Measurements from ENCODE around the gene PRKAR1B.
"Not testable (repeated sequence)": the region's sequence is repeated elsewhere in the genome, so short reads cannot be mapped to it uniquely, and the experiment has no call there.

Gene PRKAR1B

DNA sequence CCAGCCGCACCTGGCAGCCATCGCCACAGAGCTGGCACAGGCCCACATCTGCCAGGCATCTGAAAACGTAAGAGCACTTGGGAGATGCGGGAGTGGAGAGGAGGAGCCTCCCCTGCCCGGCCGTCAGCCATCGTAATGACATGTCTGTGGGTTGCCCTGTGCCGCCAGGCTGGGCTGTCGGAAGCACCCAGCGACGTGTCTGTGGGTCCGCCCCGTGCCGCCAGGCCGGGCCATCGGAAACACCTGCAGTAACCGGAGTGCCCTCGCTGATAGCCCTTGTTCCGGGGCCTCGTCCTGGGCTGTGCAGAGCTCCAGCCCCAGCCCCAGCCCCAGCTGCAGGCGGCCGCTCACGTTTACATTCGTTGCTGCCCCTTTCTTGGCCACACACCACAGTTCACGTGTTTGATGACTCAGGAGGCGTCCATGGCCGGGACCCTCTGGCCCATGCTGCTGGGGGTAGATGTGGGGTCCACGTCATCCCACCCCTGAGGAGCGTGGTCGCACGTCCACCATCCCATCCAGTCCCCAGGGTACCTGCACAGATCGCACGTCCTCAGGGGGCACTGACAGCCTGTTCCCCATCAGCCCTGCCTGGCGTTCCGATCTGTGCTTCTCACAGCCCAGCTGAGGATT, 30.0 kb upstream of the PRKAR1B start:
- no peak for DNase-seq (ENCODE audit: low read depth, low spot score)

DNA sequence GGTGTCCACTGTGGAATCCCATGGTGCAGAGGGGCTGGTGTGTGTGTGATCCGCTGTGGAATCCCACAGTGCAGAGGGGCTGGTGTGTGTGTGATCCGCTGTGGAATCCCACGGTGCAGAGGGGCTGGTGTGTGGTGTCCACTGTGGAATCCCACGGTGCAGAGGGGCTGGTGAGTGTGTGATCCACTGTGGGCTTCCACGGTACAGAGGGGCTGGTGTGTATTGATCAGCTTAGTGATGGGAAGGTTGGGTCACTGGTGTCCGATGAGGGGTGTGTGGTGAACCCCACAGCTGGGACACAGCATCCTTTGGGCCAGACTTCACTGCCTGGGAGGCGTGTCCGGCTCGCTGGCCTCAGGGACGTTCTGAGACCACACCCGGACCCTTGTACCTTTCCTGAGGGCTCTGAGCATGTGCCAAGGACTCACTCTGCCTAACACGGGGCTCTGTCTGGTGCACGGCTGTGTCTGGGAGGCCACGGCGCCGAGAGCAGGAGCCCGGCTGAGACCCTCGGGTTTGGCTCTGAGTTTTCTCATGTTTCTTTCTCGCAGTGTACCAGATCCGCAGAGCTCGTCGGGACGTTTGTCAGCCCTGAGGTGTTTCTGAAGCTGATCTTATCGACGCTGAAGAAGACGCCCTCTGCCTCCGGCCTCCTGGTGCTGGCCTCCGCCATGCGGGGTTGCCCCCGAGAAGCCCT, 29.3 kb upstream of the PRKAR1B start:
- no peak for DNase-seq (ENCODE audit: low read depth, low spot score)

DNA sequence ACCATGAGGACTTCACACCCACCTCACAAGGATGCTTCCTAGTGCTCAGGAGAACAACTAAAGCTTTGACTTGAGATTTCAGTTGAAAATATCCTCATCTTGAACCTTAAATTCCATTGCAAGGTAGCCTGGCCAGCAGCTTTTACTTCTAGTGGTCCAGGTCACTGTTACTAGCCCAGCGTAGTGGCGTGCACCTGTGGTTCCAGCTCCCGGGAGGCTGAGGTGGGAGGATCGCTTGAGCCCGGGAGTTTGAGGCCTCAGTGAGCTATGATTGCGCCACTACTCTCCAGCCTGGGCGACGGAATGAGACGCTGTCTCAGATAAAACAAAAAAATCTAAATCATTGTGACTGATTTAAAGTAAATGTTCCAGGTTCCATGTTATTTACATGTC, 28.3 kb upstream of the PRKAR1B start:
- no peak for DNase-seq (ENCODE audit: low read depth, low spot score)

DNA sequence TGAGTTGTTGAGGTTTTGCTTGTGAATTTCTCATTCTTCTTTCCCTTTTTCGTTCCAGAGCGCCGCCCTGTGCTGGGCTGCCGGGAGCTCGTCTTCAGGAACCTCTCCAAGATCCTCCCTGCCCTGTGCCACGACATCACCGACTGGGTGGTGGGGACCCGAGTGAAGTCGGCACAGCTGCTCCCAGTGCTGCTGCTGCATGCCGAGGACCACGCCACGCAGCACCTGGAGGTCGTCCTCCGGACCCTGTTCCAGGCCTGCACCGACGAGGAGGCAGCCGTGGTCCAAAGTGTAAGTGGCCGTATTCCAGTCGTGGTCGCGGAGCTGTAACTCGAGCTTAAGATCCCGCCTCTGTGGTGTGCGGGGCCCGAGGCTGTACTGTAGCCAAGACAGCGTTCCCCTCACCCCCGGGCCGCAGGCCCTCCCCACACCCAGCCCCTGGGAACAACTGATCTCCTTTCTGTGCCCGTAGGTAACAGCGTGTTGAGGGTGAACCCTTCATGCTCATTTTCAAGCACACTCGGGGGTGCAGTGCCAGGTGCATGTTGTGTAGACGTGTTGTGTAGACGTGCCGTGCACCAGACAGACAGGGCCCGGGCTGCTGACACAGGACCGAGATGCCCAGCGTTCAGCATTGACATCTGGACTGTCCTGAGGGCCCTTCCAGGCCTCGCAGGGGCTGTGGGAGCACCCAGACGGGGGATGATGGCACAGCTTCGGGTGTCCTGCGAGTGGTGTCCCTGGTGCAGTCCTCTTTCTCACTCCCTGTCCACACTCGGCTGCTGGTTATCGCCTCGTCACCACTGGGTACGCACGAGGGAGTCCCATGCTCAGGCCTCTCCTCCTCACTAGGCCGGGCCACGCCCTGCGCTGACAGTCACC, 27.7 kb upstream of the PRKAR1B start:
- DNase-seq (ENCODE audit: low read depth, low spot score) = no peak

DNA sequence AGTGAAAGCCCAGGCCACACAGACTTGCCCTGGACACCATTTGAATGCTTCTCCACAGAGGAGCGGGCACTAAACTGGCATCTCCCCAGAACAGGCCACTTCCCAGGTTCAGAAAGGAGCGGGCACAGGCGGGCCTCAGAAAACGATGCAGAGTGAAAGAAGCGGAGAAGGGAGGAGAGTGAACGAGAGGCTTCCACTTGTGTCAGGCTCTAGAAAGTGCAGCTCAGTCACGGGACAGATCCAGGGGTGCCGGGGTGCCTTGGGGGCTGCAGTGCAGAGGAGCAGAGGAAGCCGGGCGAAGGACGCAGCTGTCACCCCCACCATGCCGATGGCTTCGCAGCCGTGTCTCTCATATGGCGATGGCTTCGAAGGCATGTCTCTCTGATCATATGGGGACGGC, 26.1 kb upstream of the PRKAR1B start:
- no peak for DNase-seq (ENCODE audit: low read depth, low spot score)

DNA sequence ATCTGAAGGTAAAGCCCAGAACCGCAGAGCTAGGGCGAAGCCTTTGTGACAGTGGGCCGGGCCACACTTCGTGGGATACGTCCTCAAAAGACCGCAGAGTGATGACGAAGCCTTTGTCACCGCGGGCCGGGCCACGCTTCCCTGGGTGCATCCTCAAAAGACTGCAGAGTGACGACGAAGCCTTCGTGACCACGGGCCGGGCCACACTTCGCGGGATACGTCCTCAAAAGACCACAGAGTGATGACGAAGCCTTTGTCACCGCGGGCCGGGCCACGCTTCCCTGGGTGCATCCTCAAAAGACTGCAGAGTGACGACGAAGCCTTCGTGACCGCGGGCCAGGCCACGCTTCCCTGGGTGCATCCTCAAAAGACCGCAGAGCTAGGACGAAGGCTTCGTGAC, 25.2 kb upstream of the PRKAR1B start:
- not testable (repeated sequence) for DNase-seq (ENCODE audit: low read depth, low spot score)

DNA sequence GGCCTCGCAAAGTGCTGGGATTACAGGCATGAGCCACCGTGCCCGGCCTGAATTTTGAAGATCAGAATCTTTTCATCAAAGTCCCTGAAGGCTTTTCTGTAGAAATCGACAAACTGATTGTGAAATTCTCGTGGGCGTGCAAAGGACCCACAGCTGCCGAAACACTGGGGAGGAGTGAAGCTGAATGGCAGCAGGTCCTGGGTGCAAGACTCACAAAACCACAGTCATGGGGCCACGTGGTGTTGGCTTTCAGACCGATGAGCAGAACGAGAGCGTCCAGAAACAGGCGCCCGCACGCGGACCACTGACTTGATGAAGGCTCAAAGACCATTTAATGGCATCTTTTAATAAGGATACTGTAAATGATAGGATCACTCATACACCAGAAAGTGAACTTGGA, 24.7 kb upstream of the PRKAR1B start:
- no peak for DNase-seq (ENCODE audit: low read depth, low spot score)

DNA sequence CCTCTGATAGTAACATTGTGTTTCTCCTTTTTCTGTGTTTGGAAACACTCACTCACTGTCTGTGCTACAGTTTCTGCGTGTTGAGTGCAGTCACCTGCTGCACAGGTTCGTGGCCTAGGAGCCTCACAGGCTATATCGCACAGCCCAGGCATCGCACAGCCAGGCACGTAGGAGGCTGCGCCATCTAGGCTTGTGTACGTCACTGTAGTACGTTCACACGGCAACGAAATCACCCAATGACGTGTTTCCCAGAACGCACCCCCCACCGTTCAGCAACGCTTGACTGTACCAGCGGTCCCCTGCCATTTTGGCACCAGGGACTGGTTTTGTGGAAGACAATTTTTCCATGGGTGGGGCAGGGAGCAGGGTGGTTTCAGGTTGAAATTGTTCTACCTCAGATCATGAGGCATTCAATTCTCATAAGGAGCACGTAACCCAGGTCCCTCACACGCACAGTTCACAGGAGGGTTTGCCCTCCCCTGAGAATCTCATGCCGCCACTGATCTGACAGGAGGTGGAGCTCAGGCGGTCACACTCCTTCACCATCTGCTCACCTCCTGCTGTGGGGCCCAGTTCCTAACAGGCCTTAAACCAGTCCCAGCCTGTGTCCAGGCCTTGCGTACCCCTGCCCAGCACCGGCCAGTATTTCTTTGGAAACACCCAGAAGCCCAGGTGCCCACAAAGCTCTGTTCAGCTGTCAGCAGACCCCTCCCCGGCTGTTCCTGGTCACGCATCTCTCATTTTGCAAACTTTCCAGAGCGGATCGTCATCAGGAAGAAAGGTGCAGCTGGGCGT, 23.2 kb upstream of the PRKAR1B start:
- DNase-seq (ENCODE audit: low read depth, low spot score) = no peak

DNA sequence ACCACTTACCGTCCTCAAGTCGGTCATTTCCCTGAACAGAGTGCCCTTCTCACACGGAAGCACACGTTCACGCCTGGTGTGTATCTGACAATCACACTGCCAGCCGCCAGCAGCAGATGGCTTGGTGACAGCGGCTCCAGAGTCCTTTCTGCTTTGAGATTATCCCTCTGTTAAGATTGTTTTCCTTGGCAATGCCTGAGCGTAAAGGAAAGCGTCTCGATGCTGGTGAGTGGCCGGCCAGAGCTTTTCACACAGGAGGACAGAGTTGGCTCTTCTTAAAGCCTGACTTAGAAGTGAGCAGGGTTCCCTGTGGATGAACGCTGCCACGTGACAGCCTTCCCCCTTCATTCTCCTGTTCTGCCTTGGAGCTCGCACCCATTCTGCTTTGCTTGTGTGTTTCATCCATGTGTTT, 22.1 kb upstream of the PRKAR1B start:
- no peak for DNase-seq (ENCODE audit: low read depth, low spot score)

DNA sequence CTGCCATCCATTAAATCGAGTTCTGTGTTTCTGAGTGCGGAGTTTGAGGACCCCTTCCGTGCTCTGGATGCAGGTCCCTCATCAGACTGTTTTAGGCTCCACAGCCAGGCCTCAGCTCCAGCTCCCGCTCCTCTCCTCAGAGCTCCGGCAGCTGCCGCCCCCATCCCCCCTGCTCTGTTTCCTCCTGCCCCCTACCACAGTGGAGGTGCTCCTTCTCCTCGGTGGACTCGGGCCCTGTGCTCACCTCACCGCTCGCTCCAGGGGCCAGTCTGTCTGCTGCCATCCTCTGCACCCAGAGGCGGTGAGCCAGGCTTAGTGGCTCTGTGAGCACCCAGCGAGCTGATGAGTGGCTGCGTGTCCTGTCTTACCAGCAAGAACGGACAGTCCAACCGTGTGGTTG, 21.4 kb upstream of the PRKAR1B start:
- DNase-seq (ENCODE audit: low read depth, low spot score) = no peak

DNA sequence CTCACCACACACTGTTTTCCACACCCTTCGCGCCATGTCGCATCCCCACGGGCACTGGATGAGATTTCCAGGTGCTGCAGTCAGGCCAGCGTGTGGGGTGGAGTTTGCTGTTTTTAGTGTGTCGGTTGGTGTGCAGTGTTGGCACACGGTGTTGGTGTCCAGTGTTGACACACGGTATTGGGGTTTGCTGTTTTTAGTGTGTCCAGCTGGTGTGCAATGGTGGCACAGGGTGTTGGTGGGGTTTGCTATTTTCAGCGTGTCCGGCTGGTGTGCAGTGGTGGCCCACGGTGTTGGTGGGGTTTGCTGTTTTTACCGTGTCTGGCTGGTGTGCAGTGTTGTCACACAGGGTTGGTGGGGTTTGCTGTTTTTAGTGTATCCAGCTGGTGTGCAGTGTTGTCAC, 20.1 kb upstream of the PRKAR1B start:
- DNase-seq (ENCODE audit: low read depth, low spot score) = no peak

DNA sequence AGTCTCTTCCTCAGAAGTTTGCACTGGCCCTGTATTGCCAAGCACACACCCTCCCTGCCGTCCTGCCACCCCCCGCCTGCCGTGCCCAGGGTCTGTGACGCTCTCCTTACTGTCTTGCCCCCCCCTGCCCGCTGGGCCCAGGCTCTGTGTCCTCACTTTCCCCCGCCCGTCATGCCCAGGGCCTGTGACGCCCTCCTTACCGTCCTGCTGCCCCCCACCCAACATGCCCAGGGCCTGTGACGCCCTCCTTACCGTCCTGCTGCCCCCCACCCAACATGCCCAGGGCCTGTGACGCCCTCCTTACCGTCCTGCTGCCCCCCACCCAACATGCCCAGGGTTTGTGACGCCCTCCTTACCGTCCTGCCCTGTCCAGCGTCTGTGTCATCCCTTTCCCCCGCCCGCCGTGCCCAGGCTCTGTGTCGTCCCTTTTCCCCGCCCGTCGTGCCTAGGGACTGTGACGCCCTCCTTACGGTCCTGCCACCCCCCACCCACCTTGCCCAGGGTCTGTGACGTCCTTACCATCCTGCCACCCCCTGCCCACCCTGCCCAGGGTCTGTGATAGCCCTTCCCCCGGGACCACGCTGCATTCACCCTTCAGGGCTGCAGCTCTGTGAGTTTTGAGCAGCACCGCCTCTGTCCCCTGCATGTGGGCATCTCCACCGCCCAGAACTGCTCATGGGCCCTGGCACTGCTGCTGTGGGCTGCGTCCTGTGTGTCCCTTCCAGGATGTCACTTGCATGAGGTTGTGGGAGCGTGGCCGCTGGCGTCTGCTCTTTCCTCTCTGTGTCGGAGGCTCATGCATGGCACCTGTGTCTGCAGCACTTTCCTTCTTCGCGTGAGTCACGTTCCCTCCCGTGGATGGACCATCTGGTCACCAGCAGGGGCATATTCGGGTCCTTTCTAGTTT, 19.3 kb upstream of the PRKAR1B start:
- DNase-seq (ENCODE audit: low read depth, low spot score) = no peak

DNA sequence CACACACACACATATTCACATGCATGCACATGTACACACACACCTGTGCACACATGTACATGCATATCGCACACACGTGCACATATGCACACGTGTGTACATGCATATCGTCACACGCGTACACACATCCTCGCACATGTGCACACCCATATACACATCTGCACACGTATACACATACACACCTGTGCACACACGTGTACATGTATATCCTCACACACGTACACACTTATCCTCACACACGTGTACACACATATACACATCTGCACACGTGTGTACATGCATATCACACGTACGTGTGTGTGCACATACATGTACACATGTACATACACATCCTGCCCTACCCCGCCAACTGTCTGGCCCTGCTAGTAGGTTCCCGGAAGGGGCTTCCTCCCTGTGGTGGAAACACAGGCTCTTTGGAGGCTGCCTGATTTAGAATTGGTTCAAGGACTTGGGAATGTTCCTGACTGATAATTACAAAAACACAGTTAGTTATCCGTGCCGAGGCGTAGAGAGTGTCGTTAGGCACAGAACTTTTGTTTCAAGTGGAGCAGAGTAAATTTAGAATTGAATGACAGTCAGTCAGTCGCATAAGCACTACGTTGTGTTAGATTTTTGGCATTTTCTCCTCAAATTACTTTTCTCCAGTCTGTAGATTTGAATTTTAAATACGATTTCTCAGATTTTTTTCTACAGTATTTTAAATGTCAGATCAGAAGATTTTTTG, 18.5 kb upstream of the PRKAR1B start:
- DNase-seq (ENCODE audit: low read depth, low spot score) = no peak

DNA sequence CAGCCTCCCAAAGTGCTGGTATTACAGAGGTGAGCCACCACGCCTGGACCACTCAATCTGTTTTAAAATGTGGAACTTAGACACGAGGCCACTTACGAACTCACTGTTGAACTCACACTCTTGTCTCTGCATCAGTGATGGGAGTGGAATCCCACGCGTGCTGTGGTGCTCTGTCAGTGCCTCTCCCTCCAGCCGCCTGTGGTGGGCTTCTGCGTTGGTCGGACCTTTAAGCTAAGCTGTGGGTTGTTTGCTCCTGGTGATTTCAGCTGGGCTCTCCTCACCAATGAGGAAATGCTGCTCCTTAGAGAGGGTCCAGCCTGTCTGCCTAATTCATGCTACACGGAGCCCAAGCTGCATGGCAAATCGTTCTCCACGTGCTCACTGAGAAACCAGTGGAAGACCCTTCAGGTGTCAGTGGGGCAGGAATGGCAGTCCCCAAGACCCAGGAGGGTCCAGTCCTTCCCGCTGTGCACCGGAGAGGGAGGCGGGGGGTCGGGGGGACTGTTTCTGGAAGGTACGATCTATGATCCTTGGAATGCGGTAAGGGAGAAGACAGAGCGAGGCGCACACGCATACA, 17.9 kb upstream of the PRKAR1B start:
- DNase-seq (ENCODE audit: low read depth, low spot score) = no peak

DNA sequence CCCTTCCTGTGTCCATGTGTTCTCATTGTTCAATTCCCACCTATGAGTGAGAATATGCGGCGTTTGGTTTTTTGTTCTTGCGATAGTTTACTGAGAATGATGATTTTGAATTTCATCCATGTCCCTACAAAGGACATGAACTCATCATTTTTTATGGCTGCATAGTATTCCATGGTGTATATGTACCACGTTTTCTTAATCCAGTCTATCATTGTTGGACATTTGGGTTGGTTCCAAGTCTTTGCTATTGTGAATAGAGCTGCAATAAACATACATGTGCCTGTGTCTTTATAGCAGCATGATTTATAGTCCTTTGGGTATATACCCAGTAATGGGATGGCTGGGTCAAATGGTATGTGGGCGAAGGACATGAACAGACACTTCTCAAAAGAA, 17.0 kb upstream of the PRKAR1B start:
- not testable (repeated sequence) for DNase-seq (ENCODE audit: low read depth, low spot score)

DNA sequence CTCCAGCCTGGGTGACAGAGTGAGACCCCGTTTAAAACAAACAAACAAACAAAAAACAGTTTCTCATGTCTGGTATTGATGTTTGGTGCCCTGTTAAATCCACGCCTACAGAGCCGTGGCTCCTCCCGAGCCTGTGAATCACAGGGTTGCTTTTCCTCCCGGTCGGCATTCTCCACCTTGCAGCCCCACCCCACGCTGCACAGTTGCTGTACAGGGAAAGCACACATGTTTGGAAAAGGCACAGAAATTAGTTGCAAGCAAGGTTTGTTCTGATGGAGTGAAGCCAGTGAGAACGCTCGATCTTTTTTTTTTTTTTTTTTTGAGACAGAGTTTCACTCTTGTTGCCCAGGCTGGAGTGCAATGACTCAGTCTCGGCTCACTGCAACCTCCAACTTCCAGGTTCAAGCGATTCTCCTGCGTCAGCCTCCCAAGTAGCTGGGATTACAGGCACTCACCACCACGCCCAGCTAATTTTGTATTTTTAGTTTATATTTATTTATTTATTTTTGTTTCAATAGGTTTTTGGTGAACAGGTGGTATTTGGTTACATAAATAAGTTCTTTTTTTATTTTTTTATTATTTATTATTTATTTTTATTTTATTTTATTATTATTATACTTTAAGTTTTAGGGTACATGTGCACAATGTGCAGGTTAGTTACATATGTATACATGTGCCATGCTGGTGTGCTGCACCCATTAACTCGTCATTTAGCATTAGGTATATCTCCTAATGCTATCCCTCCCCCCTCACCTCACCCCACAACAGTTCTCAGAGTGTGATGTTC, 16.5 kb upstream of the PRKAR1B start:
- not testable (repeated sequence) for DNase-seq (ENCODE audit: low read depth, low spot score)

DNA sequence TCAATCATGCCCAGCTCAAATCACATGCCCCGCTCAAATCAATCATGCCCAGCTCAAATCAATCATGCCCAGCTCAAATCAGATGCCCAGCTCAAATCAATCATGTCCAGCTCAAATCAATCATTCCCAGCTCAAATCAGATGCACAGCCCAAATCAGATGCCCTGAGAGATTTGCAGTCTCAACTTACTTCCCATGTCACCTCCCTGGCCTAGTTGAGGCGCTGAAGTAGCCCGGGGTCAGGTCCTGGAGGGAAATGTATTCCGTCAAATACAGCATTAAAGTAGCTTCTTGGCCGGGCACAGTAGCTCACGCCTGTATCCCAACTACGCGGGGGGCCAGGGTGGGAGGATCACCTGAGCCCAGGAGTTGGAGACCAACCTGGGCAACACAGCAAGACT, 15.7 kb upstream of the PRKAR1B start:
- no peak for DNase-seq (ENCODE audit: low read depth, low spot score)

DNA sequence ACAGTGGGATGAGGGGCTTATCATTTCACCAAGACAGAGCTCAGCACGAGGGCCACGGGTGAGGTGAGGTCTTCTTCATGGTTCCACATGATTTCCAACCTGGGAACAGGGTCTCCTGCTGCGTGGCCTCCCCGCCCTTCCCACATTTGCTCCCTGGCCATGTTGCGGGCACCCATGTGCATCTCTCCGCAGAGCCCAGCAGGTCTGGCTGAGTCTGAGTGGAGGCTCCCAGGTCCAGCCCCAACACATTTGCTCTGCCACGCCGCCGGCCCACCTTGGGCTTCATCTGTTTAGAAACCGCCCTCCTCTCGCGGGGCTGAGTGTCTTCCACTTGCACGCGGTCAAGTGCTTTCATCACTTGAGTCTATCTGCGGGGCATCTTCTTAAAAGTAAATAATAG, 14.8 kb upstream of the PRKAR1B start:
- no peak for DNase-seq (ENCODE audit: low read depth, low spot score)

DNA sequence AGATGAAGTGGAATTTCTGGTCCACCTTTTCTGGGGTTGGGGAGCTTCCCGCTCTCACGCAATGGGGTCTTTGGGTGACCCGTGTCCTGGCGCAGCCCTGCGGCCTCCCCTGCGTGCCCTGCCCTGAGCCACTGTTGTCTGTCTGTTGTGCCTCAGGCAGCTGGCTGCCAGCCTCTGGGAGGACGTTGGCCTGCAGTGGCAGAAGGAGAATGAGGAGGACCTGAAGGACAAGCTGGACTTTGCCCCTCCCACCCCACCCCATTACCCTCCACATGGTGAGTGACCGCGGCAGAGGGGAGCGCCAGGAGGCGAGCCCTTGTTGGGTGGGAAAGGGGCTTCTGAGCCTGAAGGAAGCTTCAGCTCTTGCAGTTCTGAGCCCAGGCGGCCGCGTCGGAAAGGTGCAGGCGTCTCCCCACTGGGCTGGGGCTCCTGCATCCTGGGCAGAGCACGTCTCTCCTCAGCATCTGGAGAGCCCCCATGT, 14.2 kb upstream of the PRKAR1B start:
- no peak for DNase-seq (ENCODE audit: low read depth, low spot score)

Data from activated naive CD8-positive, alpha-beta T cell treated with anti-CD3 and anti-CD28 coated beads, Interleukin-2, amount 50 U/mL, for 16 hours (primary cell).